GM18907 (cell line): ENCODE results near the gene RETREG1.
"Not testable (repeated sequence)": the region's sequence is repeated elsewhere in the genome, so short reads cannot be mapped to it uniquely, and the experiment has no call there.

ENCODE experiments used
- ATAC-seq: cut with Tn5 transposase; IDR thresholded peaks from one replicate; pipeline ENCODE4 v1.9.1; 2021; ENCODE audit warnings: mild to moderate bottlenecking, moderate library complexity; ENCODE audit not compliant: unreplicated experiment

The RETREG1 gene

GRCh38 chr5:16617274-16617968 lies 624 bp upstream of the RETREG1 start:
- peak; percentile 18 for ATAC-seq

GRCh38 chr5:16615741-16616535 lies 859 bp downstream of the RETREG1 start:
- ATAC-seq, result peak; percentile 2

GRCh38 chr5:16612007-16612406 lies 4.8 kb downstream of the RETREG1 start:
- ATAC-seq, result no peak

- ATAC-seq, result not testable (repeated sequence)
These were observed 5.9 kb downstream of the RETREG1 start for GRCh38 chr5:16610896-16611295.

- ATAC-seq, result no peak
These were observed 7.4 kb downstream of the RETREG1 start for GRCh38 chr5:16609412-16609811.

- no peak for ATAC-seq
These were observed 10.2 kb downstream of the RETREG1 start for GRCh38 chr5:16606628-16607027.

GRCh38 chr5:16603701-16604100 lies 13.1 kb downstream of the RETREG1 start:
- no peak for ATAC-seq

- ATAC-seq, result no peak
These were observed 13.5 kb downstream of the RETREG1 start for GRCh38 chr5:16603295-16603694.

GRCh38 chr5:16602182-16602581 lies 14.6 kb downstream of the RETREG1 start:
- no peak for ATAC-seq

- no peak for ATAC-seq
These were observed 15.9 kb downstream of the RETREG1 start for GRCh38 chr5:16600946-16601345.

GRCh38 chr5:16600397-16600796 lies 16.4 kb downstream of the RETREG1 start:
- ATAC-seq, result no peak

- ATAC-seq, result no peak
These were observed 18.7 kb downstream of the RETREG1 start for GRCh38 chr5:16597946-16598694.

- ATAC-seq, result no peak
These were observed 20.2 kb downstream of the RETREG1 start for GRCh38 chr5:16596581-16596940.

- ATAC-seq, result no peak
These were observed 20.8 kb downstream of the RETREG1 start for GRCh38 chr5:16595881-16596580.

- no peak for ATAC-seq
These were observed 23.2 kb downstream of the RETREG1 start for GRCh38 chr5:16593628-16594027.

GRCh38 chr5:16593013-16593412 lies 23.8 kb downstream of the RETREG1 start:
- no peak for ATAC-seq

GRCh38 chr5:16592255-16592654 lies 24.5 kb downstream of the RETREG1 start:
- ATAC-seq, result no peak

GRCh38 chr5:16590685-16591084 lies 26.1 kb downstream of the RETREG1 start:
- no peak for ATAC-seq

GRCh38 chr5:16589658-16590057 lies 27.1 kb downstream of the RETREG1 start:
- ATAC-seq, result no peak

- ATAC-seq, result no peak
These were observed 28.2 kb downstream of the RETREG1 start for GRCh38 chr5:16588434-16589214.
